A549 (cell line): Measurements from ENCODE around the gene OR6C75. TPM values are rescaled to one million over a fixed set of nuclear protein-coding genes. Genes with fewer than 3 reads are reported as not detected.
"Not testable (repeated sequence)": the region's sequence is repeated elsewhere in the genome, so short reads cannot be mapped to it uniquely, and the experiment has no call there.

Experiments used
- ATAC-seq, 2 experiments: fragments of 200-7000 bp in 1 of 2; fragments of >200 bp in 1 of 2; cut with Nextera tagmentation in 1 of 2; cut with Tn5 transposase in 1 of 2; 3 replicates each; pipeline versions ENCODE4 v1.8.0 to v1.9.1; 2018 to 2020; ENCODE audit warnings: mild to moderate bottlenecking in 1 of 2, moderate library complexity in 1 of 2
- CTCF ChIA-PET: fragments of 300-600 bp; sonication (Branson Sonifier 250); formaldehyde crosslinking; extraction: SDS; loops from one replicate; lab custom pipeline; 2021; ENCODE audit warnings: antibody characterized with exemption, inconsistent platforms; lab: Yijun Ruan, JAX
- POLR2A ChIA-PET: fragments of 350-600 bp; formaldehyde crosslinking; extraction: SDS; loops from one replicate; lab custom pipeline; 2021; ENCODE audit warnings: antibody characterized with exemption, inconsistent platforms; lab: Yijun Ruan, JAX
- DNase-seq, 2 experiments: peaks; one replicate each; pipeline versions ENCODE4 v3.0.0 to v3.0.0-alpha.2; 2011 to 2016; ENCODE audit warnings: low read depth in 1 of 2, low spot score in 1 of 2
- FAIRE-seq: peaks from 2 replicates; lab custom pipeline; 2011; peaks lifted over from hg19 to GRCh38; lab: Jason Lieb, UNC
- H3K27ac ChIP-seq, 2 experiments: fragments of >200 bp; sonication (Bioruptor Twin); formaldehyde crosslinking; 3 replicates each; pipeline ENCODE4 v1.5.1; 2016 to 2017
- H3K4me1 ChIP-seq: fragments of >200 bp; sonication (Bioruptor Twin); formaldehyde crosslinking; 3 replicates; pipeline ENCODE4 v1.6.1; 2016
- H3K4me2 ChIP-seq: fragments of >200 bp; sonication (Bioruptor Twin); formaldehyde crosslinking; 3 replicates; pipeline ENCODE4 v1.6.1; 2016
- H3K4me3 ChIP-seq: fragments of >200 bp; sonication (Bioruptor Twin); formaldehyde crosslinking; 3 replicates; pipeline ENCODE4 v1.5.1; 2016
- H3K9me3 ChIP-seq: fragments of >200 bp; sonication (Bioruptor Twin); formaldehyde crosslinking; 3 replicates; pipeline ENCODE4 v1.6.1; 2016
- CHD2 ChIP-seq: fragments of 150-350 bp; IDR thresholded peaks from 2 replicates; pipeline ENCODE4 v1.6.1; 2014; ENCODE audit warnings: low read length; ENCODE audit not compliant: partially characterized antibody
- ESRRA ChIP-seq: fragments of 150-350 bp; IDR thresholded peaks from 2 replicates; pipeline ENCODE4 v1.6.1; 2014; ENCODE audit warnings: mild to moderate bottlenecking, low read length, borderline replicate concordance
- HES2 ChIP-seq: fragments of >200 bp; sonication (Bioruptor Twin); formaldehyde crosslinking; IDR thresholded peaks from 2 replicates; pipeline ENCODE4 v1.6.1; 2016
- JUN ChIP-seq, 2 experiments: fragments of >200 bp; sonication (Bioruptor Twin); formaldehyde crosslinking; IDR thresholded peaks; 2 replicates in 1 of 2; 3 replicates in 1 of 2; pipeline ENCODE4 v1.6.1; 2016 to 2017
- KDM1A ChIP-seq: fragments of 200-600 bp; sonication (generic); IDR thresholded peaks from 2 replicates; pipeline ENCODE4 v1.6.1; 2016; ENCODE audit warnings: low read depth, mild to moderate bottlenecking
- MYC ChIP-seq: IDR thresholded peaks from 2 replicates; pipeline ENCODE4 v1.6.1; 2012; ENCODE audit warnings: mild to moderate bottlenecking, inconsistent platforms, low read length, improper control_type of control experiment, borderline replicate concordance
- NFE2L2 ChIP-seq: fragments of 150-350 bp; conservative IDR thresholded peaks from 2 replicates; pipeline ENCODE4 v1.6.1; 2014; ENCODE audit warnings: low read length
- POLR2A ChIP-seq: IDR thresholded peaks from 2 replicates; pipeline ENCODE4 v1.6.1; 2012; ENCODE audit warnings: mild to moderate bottlenecking, low read length
- POLR2AphosphoS2 ChIP-seq: conservative IDR thresholded peaks from 2 replicates; pipeline ENCODE4 v1.6.1; 2012; ENCODE audit warnings: low read length, improper control_type of control experiment, inconsistent platforms
- RAD21 ChIP-seq, 2 experiments: fragments of >200 bp in 1 of 2; sonication (Bioruptor Twin) in 1 of 2; formaldehyde crosslinking in 1 of 2; IDR thresholded peaks in 1 of 2; conservative IDR thresholded peaks in 1 of 2; 2 replicates in 1 of 2; 3 replicates in 1 of 2; pipeline ENCODE4 v1.6.1; 2012 to 2018; ENCODE audit warnings: inconsistent platforms in 1 of 2
- RARB ChIP-seq: fragments of 250-450 bp; sonication (Bioruptor Pico); IDR thresholded peaks from 2 replicates; pipeline ENCODE4 v1.8.0; 2021; ENCODE audit warnings: mild to moderate bottlenecking, moderate library complexity
- TFCP2L1 ChIP-seq: fragments of 250-450 bp; sonication (Bioruptor Pico); IDR thresholded peaks from 2 replicates; pipeline ENCODE4 v1.5.0; 2021; ENCODE audit warnings: mild to moderate bottlenecking
- TP53 ChIP-seq: fragments of 250-450 bp; sonication (Bioruptor Pico); IDR thresholded peaks from 2 replicates; pipeline ENCODE4 v1.5.0; 2021; ENCODE audit warnings: mild to moderate bottlenecking, moderate library complexity
- USF2 ChIP-seq: fragments of 450-650 bp; IDR thresholded peaks from 2 replicates; pipeline ENCODE4 v1.6.1; 2014; ENCODE audit warnings: antibody characterized with exemption
- ZNF302 ChIP-seq: fragments of 250-450 bp; sonication (Bioruptor Pico); IDR thresholded peaks from 2 replicates; pipeline ENCODE4 v1.9.0; 2021; ENCODE audit warnings: inconsistent platforms, mild to moderate bottlenecking, moderate library complexity
- WGBS: methylation state at CpG from one replicate; pipeline ENCODE4 v1.1.6; 2017; ENCODE audit errors: missing lambda C conversion rate; 5-methylcytosine and 5-hydroxymethylcytosine counted together
- polyA plus RNA-seq, 4 experiments: library from polyadenylated mRNA; depleted of rRNA in 3 of 4; stranded (reverse); fragments of >200 nt; fragmentation: RNase III in 1 of 4; extraction: RNeasy Plus Mini Kit Qiagen cat#74134 plus additional on column Dnase treatment in 1 of 4; gene quantifications; 2 replicates in 3 of 4; 3 replicates in 1 of 4; pipeline ENCODE4 v1.2.3, GENCODE V29; 2011 to 2017
- TF ChIP-seq, protein P1 (sequence below): fragments of 200-600 bp; sonication (generic); IDR thresholded peaks from 2 replicates; pipeline ENCODE4 v1.6.1; 2016; ENCODE audit warnings: antibody characterized with exemption, mild to moderate bottlenecking, moderate library complexity
- TF ChIP-seq, protein P2 (sequence below): fragments of >200 bp; sonication (Bioruptor Twin); formaldehyde crosslinking; IDR thresholded peaks from 3 replicates; pipeline ENCODE4 v1.6.1; 2016

The OR6C75 gene
- polyA plus RNA-seq, 2 of the 4 experiments (the other 2 are of a cell fraction) = not detected

DNA sequence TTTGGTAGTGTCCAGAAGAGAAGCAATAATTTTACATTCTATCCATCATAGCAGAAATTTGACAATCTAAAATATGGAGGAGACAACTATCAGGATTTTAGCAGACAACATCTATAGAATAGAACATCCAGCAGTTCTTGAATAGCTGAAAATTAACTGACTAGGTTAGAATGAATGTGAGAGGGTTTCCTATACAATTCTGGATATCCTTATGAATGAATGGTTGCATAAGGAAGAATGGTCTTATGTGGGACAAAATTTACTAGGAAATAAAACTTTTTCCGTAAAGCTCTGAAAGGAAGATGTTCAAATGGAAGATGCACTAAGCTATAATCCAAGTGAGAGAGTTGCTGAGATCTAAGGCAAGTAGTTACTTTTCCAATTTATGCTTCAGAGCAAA lies 32.3 kb upstream of the OR6C75 start, which contains the start of gene OR6C3:
OR6C3 (plus strand) TSS at position 301 of the 400 bp plus-strand sequence. CDS start 955 bp downstream, outside the sequence.
- no peaks in the 10 kb centered on the region for H3K4me1 ChIP-seq
- no peaks in the 10 kb centered on the region for H3K9me3 ChIP-seq
- ChIA-PET POLR2A (no interaction called here), CTCF (no interaction called here)
- ATAC-seq (no peak), FAIRE-seq (no peak), DNase-seq (no peak)
- no peak within 1 kb of the TSS for H3K27ac ChIP-seq
- TF ChIP-seq ZNF302 (CRISPR knock-in tag) (no peak), KDM1A (no peak), MYC (no peak)
- TF ChIP-seq, protein P1, sequence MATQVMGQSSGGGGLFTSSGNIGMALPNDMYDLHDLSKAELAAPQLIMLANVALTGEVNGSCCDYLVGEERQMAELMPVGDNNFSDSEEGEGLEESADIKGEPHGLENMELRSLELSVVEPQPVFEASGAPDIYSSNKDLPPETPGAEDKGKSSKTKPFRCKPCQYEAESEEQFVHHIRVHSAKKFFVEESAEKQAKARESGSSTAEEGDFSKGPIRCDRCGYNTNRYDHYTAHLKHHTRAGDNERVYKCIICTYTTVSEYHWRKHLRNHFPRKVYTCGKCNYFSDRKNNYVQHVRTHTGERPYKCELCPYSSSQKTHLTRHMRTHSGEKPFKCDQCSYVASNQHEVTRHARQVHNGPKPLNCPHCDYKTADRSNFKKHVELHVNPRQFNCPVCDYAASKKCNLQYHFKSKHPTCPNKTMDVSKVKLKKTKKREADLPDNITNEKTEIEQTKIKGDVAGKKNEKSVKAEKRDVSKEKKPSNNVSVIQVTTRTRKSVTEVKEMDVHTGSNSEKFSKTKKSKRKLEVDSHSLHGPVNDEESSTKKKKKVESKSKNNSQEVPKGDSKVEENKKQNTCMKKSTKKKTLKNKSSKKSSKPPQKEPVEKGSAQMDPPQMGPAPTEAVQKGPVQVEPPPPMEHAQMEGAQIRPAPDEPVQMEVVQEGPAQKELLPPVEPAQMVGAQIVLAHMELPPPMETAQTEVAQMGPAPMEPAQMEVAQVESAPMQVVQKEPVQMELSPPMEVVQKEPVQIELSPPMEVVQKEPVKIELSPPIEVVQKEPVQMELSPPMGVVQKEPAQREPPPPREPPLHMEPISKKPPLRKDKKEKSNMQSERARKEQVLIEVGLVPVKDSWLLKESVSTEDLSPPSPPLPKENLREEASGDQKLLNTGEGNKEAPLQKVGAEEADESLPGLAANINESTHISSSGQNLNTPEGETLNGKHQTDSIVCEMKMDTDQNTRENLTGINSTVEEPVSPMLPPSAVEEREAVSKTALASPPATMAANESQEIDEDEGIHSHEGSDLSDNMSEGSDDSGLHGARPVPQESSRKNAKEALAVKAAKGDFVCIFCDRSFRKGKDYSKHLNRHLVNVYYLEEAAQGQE = no peak
- TF ChIP-seq, protein P2, sequence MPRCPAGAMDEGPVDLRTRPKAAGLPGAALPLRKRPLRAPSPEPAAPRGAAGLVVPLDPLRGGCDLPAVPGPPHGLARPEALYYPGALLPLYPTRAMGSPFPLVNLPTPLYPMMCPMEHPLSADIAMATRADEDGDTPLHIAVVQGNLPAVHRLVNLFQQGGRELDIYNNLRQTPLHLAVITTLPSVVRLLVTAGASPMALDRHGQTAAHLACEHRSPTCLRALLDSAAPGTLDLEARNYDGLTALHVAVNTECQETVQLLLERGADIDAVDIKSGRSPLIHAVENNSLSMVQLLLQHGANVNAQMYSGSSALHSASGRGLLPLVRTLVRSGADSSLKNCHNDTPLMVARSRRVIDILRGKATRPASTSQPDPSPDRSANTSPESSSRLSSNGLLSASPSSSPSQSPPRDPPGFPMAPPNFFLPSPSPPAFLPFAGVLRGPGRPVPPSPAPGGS = no peak
- no peak within 1 kb of the TSS for H3K4me2 ChIP-seq
- no peak within 1 kb of the TSS for H3K4me3 ChIP-seq
- WGBS = 42% methylated on average over 1 of the region's 1 CpG

- WGBS = 11% methylated on average over 10 of the region's 10 CpGs
- H3K4me2 ChIP-seq = no peak overlapping the region
- H3K9me3 ChIP-seq = no peaks in the 10 kb centered on the region
- no peak overlapping the region for H3K4me3 ChIP-seq
- ChIA-PET POLR2A (no interaction called here), CTCF (no interaction called here)
- no peak for TF ChIP-seq JUN (IDR thresholded peaks at IDR 0.05)
- no peak for TF ChIP-seq NFE2L2
- no peak for TF ChIP-seq USF2
- no peak for TF ChIP-seq RARB
- TF ChIP-seq POLR2AphosphoS2 = no peak
- TF ChIP-seq HES2 = no peak
- TF ChIP-seq CHD2 = no peak
- no peak for TF ChIP-seq TFCP2L1 (CRISPR knock-in tag)
- TF ChIP-seq ESRRA = no peak
- no peak for TF ChIP-seq RAD21 (conservative IDR thresholded peaks at IDR 0.05 in 1 of 2, IDR thresholded peaks at IDR 0.05 in 1 of 2)
- no peak for TF ChIP-seq TP53 (CRISPR knock-in tag)
- no peak for TF ChIP-seq POLR2A
- ATAC-seq (no peak), DNase-seq (no peak), FAIRE-seq (no peak)
- H3K27ac ChIP-seq = no peak overlapping the region
- H3K4me1 ChIP-seq = no peaks in the 10 kb centered on the region
Measured at GRCh38 chr12:55336002-55336401, 26.8 kb upstream of the OR6C75 start.

- whole genome bisulfite sequencing = 4% methylated on average over 4 of the region's 4 CpGs
- not testable (repeated sequence) for H3K4me2 ChIP-seq
Measured at GRCh38 chr12:55355338-55355737, 7.4 kb upstream of the OR6C75 start.

More at GRCh38 chr12:55355338-55355737, 7.4 kb upstream of the OR6C75 start:
- H3K9me3 ChIP-seq, ATAC-seq, FAIRE-seq, DNase-seq, H3K27ac ChIP-seq, H3K4me1 ChIP-seq, POLR2A ChIA-PET, CTCF ChIA-PET, H3K4me3 ChIP-seq: not testable (repeated sequence)
